ENCODE measurements around the gene LYSMD1. TPM values are rescaled to one million over a fixed set of nuclear protein-coding genes. Genes with fewer than 3 reads are reported as not detected.

LYSMD1 gene
- polyA plus RNA-seq, 3 donors from 2014 or later: 0.29 TPM; not detected in 2

DNA sequence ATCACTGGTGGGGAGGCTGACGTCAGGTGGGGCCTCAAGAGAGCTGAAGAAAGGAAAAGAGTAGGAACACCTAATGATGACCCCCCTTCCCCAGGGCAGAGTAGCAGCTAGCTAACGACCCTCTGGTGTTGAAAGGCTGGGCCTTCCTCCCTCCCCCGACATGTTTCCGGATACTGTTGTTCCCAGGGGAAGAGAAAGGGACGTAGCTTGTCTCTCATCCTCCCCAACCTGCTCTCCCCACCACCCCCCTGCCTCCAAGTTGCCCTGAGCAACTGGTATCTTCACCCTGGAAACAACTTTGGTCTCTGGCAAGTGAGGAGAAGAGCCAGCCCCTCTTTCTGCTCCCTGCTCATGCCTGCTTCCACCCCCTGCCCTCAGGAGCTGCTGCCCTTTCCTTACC, 21.7 kb downstream of the LYSMD1 start:
- H3K36me3 Mint-ChIP-seq: peaks cover 0 to 3% (median 0%) of the 10 kb centered on the region in 3 donors
- no peaks in the 10 kb centered on the region for H3K9me3 Mint-ChIP-seq
- H3K27me3 Mint-ChIP-seq (ENCODE audit: low read depth in 3 of 3): peaks cover 0 to 5% (median 1%) of the 10 kb centered on the region in 3 donors
- H3K4me1 Mint-ChIP-seq: peaks cover 13 to 18% of the 10 kb centered on the region in 2 donors
- no peak overlapping the region for H3K4me3 Mint-ChIP-seq
- no peak for DNase-seq
- no peak overlapping the region for H3K27ac Mint-ChIP-seq

- peaks cover 0 to 3% (median 0%) of the 10 kb centered on the region in 3 donors for H3K36me3 Mint-ChIP-seq
- DNase-seq: no peak
- H3K27ac Mint-ChIP-seq: no peak overlapping the region
- H3K4me3 Mint-ChIP-seq: no peak overlapping the region
- H3K9me3 Mint-ChIP-seq: no peaks in the 10 kb centered on the region
- H3K4me1 Mint-ChIP-seq: peaks cover 13 to 18% of the 10 kb centered on the region in 2 donors
- H3K27me3 Mint-ChIP-seq (ENCODE audit: low read depth in 3 of 3): peaks cover 0 to 5% (median 1%) of the 10 kb centered on the region in 3 donors
These were observed 22.7 kb downstream of the LYSMD1 start for GRCh38 chr1:151143057-151143435.

- H3K36me3 Mint-ChIP-seq: peaks cover 0 to 3% (median 0%) of the 10 kb centered on the region in 3 donors
- H3K4me3 Mint-ChIP-seq: no peak overlapping the region
- H3K27me3 Mint-ChIP-seq (ENCODE audit: low read depth in 3 of 3): peaks cover 0 to 5% (median 1%) of the 10 kb centered on the region in 3 donors
- DNase-seq: no peak
- H3K4me1 Mint-ChIP-seq: peaks cover 13 to 17% of the 10 kb centered on the region in 2 donors
- no peak overlapping the region for H3K27ac Mint-ChIP-seq
- no peaks in the 10 kb centered on the region for H3K9me3 Mint-ChIP-seq
These were observed 23.2 kb downstream of the LYSMD1 start for GRCh38 chr1:151142411-151143056.

- Mint-ChIP-seq H3K27me3 (ENCODE audit: low read depth in 3 of 3) (peaks cover 1 to 3% (median 2%) of the 10 kb centered on the region in 3 donors), H3K27ac (no peak overlapping the region), H3K4me3 (no peak overlapping the region), H3K36me3 (no peaks in the 10 kb centered on the region), H3K4me1 (no peaks in the 10 kb centered on the region), H3K9me3 (no peaks in the 10 kb centered on the region)
- no peak for DNase-seq
These were observed 27.9 kb downstream of the LYSMD1 start for GRCh38 chr1:151137789-151138188.

DNA sequence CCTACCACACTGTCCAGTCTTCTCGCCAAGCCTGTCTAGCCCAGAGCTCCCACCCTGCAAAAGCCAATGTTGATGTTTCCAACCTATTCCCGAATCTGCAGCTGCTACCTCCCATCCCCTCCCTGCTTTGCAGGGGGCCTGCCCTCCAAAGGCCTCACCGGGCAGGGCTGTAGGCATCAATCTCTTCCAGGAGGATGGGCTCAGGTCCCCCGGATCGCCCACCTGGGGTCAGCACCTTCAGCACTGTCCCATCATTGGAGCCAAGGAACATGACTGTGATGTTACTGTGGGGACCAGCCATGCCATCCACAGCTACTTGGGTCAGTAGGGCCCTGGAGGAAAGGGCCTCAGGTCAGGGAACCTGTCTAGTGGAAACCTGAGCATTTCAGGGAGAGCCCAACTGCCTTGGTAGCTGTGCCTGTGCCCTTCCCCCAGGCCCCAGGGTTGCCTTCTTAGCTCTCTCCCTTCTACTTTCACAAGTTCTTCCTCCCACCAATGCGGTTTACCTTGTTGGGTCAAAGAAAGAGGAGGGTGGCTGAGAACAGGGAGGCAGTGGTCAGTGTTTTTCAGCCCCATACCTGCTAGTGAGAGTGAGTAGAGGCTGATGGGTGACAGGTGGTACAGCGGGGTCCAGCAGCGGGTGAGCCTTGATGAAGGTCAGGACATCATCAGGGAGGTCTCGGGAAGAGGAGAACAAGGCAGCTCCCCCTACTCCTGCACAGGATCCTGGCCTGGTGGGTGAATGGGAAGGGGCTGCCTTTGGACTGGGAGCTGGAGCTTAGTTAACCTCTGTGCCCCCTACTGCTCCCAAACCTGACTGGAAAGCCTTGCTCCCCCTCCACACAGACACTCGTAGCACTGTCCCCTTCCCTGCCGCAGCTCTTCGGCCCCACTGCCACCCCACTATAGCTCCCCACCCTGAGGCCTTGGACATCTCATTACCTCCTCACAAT, 30.0 kb downstream of the LYSMD1 start:
- H3K27ac Mint-ChIP-seq: no peak overlapping the region
- no peak overlapping the region for H3K4me3 Mint-ChIP-seq
- H3K36me3 Mint-ChIP-seq: no peaks in the 10 kb centered on the region
- H3K9me3 Mint-ChIP-seq: no peaks in the 10 kb centered on the region
- H3K27me3 Mint-ChIP-seq (ENCODE audit: low read depth in 3 of 3): peaks cover 3% of the 10 kb centered on the region in 3 donors
- no peak for DNase-seq
- H3K4me1 Mint-ChIP-seq: peaks cover 10% of the 10 kb centered on the region in 2 donors

GRCh38 chr1:151134991-151135390, 30.7 kb downstream of the LYSMD1 start:
- Mint-ChIP-seq H3K4me1 (peaks cover 12 to 13% of the 10 kb centered on the region in 2 donors), H3K36me3 (no peaks in the 10 kb centered on the region), H3K4me3 (no peak overlapping the region), H3K27me3 (ENCODE audit: low read depth in 3 of 3) (peaks cover 3 to 4% (median 3%) of the 10 kb centered on the region in 3 donors), H3K9me3 (no peaks in the 10 kb centered on the region), H3K27ac (no peak overlapping the region)
- no peak for DNase-seq

DNA sequence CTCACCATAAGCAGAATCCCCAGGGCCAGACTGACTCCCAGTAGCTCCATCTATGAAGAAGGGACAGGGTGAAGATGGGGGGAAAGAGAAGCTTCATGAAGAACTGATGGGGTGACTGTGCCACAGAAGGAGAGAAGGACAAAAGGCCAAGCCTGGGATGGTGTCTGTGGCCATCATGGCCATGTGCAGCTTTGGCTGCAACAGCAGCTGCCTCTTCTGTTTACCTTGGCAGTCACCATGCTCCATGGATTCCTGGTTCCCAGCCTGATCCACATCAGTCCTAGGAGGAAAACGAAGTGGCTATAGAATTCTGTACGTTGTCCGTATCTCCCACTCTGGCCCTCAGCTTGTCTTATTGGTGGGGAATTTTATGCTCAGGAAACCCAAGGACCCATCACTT, 31.3 kb downstream of the LYSMD1 start:
- Mint-ChIP-seq H3K9me3 (no peaks in the 10 kb centered on the region), H3K27me3 (ENCODE audit: low read depth in 3 of 3) (peaks cover 3 to 4% (median 3%) of the 10 kb centered on the region in 3 donors), H3K36me3 (no peaks in the 10 kb centered on the region), H3K4me3 (no peak overlapping the region), H3K4me1 (peaks cover 12 to 13% of the 10 kb centered on the region in 2 donors), H3K27ac (no peak overlapping the region)
- no peak for DNase-seq

DNA sequence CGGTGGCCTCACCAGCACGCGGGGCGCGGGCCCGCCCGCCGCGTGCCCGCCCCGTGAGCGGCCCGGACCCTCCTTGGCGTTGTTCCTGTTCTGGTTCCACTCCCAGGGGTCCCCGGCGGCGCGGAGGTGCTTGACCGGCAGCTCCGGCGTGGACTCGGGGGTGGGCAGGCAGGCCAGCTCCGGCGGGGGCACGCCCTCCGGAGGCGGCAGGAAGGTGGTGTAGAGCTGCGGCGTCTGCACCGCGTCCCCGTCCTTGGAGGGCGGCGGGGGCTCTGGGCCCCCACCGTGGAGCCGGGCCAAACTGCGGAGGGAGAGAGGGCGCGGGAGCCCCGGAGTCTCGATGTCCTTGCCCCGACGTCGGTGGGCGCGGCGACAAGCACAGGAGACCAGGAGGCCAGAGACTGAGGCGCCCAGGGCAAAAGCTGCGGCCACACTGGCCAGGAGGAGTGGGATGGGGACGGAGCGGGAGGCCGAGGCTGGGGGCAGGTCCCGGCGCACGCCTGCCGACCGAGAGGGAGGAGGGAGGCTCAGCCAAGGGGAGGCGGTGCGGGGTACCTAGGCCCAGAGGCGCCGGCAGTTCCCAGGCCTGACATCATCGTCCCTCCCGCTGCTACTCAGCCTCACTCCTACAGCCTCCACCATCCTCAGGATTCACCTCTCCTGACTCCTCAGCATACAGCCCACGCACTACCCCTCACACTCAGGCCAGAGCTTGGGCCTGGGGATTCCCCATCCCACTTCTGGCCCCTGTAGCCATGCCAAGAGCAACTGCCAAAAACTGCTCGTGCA, 32.5 kb downstream of the LYSMD1 start:
- DNase-seq: no peak
- no peak overlapping the region for H3K27ac Mint-ChIP-seq
- no peaks in the 10 kb centered on the region for H3K9me3 Mint-ChIP-seq
- H3K36me3 Mint-ChIP-seq: peaks cover 0 to 3% (median 0%) of the 10 kb centered on the region in 3 donors
- peak overlapping the region in 1 of 5 donors; percentile 75 for H3K4me3 Mint-ChIP-seq
- H3K27me3 Mint-ChIP-seq (ENCODE audit: low read depth in 3 of 3): peaks cover 3 to 4% (median 3%) of the 10 kb centered on the region in 3 donors
- peaks cover 12 to 13% of the 10 kb centered on the region in 2 donors for H3K4me1 Mint-ChIP-seq

GRCh38 chr1:151132335-151133017, 33.2 kb downstream of the LYSMD1 start:
- no peak overlapping the region for H3K27ac Mint-ChIP-seq
- no peak overlapping the region for H3K4me3 Mint-ChIP-seq
- H3K9me3 Mint-ChIP-seq: no peaks in the 10 kb centered on the region
- H3K36me3 Mint-ChIP-seq: peaks cover 0 to 3% (median 0%) of the 10 kb centered on the region in 3 donors
- peaks cover 3 to 5% (median 4%) of the 10 kb centered on the region in 3 donors for H3K27me3 Mint-ChIP-seq (ENCODE audit: low read depth in 3 of 3)
- peaks cover 12 to 13% of the 10 kb centered on the region in 2 donors for H3K4me1 Mint-ChIP-seq
- no peak for DNase-seq

- H3K27me3 Mint-ChIP-seq (ENCODE audit: low read depth in 3 of 3): peaks cover 3 to 5% (median 4%) of the 10 kb centered on the region in 3 donors
These were observed 33.9 kb downstream of the LYSMD1 start for GRCh38 chr1:151131701-151132334.

GRCh38 chr1:151130987-151131586, 34.6 kb downstream of the LYSMD1 start:
- H3K27ac Mint-ChIP-seq: peak overlapping the region in 4 of 6 donors; percentile 45 to 74 (median 66)
- peaks cover 12 to 13% of the 10 kb centered on the region in 2 donors for H3K4me1 Mint-ChIP-seq

More at GRCh38 chr1:151131701-151132334, 33.9 kb downstream of the LYSMD1 start:
- no peak for DNase-seq
- Mint-ChIP-seq H3K4me3 (peak overlapping the region; percentile 79 to 85 (median 83)), H3K27ac (peak overlapping the region in 2 of 6 donors; percentile 30 to 74), H3K36me3 (peaks cover 0 to 3% (median 0%) of the 10 kb centered on the region in 3 donors), H3K4me1 (peaks cover 12 to 13% of the 10 kb centered on the region in 2 donors), H3K9me3 (no peaks in the 10 kb centered on the region)

GRCh38 chr1:151128800-151129199, 36.9 kb downstream of the LYSMD1 start:
- no peak overlapping the region for H3K4me3 Mint-ChIP-seq
- H3K9me3 Mint-ChIP-seq: no peaks in the 10 kb centered on the region
- DNase-seq: no peak
- H3K36me3 Mint-ChIP-seq: peaks cover 4 to 11% (median 10%) of the 10 kb centered on the region in 3 donors
- peaks cover 12 to 13% of the 10 kb centered on the region in 2 donors for H3K4me1 Mint-ChIP-seq
- no peak overlapping the region for H3K27ac Mint-ChIP-seq
- peaks cover under 1 to 4% (median 4%) of the 10 kb centered on the region in 3 donors for H3K27me3 Mint-ChIP-seq (ENCODE audit: low read depth in 3 of 3)

More at GRCh38 chr1:151130987-151131586, 34.6 kb downstream of the LYSMD1 start:
- Mint-ChIP-seq H3K36me3 (peaks cover 0 to 3% (median 0%) of the 10 kb centered on the region in 3 donors), H3K27me3 (ENCODE audit: low read depth in 3 of 3) (peaks cover 3 to 4% (median 4%) of the 10 kb centered on the region in 3 donors), H3K9me3 (no peaks in the 10 kb centered on the region), H3K4me3 (peak overlapping the region; percentile 79 to 85 (median 83))
- DNase-seq: peak; percentile 70 to 74 (median 73)
